Dedifferentiated amniotic fluid mesenchymal stem cell (primary cell): ENCODE data around the gene GRB10.

ENCODE experiments used
- DNase-seq: peaks from one replicate; pipeline ENCODE4 v3.0.0-alpha.2; 2016; ENCODE audit errors: extremely low spot score

GRB10 gene

GRCh38 chr7:50655490-50655889 is 127.2 kb downstream of the GRB10 start:
- DNase-seq, result no peak

DNA sequence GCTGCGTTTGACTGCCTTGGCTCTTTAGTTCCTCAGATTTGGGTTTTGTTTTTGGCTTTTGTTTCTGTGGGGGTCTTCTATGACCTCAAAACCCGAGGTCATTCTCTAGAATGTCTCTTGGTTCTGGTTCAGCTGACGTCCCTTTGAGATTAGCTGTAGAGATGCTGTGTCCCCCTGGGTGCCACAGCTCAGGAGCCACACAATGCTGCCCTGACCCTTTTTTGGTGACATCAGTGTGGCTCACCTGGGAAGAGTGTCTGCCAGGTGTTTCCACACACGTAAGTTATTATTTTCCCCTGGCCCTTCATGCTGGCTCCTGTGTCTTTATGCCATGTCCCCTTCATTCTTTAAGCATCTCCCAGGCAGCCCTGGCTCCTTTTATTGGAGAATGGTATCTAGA is 127.7 kb downstream of the GRB10 start:
- no peak for DNase-seq

GRCh38 chr7:50653981-50654425 is 128.7 kb downstream of the GRB10 start:
- DNase-seq, result no peak

DNA sequence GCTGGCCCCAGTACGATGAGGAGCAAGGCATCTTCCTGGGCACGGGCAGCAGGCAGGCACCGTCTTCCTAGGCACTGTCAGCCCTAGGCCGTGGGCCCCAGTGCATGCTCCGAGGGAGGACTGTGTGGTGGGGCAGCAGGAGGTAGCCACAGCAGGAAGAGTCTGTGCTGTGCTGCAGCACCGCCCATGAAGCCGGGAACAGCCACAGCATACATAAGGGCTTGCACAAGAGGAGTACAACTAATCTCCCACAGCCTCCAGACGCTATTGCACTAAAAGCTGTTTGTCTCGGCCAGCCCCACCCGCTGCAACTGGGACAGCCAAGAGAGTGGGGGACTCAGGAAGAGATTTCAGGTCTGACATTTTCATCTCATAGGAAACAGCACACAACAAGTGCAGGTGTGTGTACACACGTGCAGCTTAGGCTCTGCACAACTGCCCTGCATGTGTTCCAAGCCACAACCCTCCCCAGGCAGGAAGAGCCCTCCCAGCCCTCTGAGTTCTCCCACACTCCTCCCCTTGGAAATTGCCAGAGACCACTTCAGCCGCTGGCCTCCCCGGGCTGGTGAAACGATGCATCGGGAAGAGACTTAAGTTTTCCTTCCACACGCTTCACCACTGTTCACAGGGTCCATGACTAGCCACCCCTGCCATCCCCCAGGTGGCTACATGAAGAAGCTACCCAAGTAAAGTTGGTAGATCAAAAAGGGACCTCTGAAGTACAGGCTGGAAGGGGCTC is 129.4 kb downstream of the GRB10 start:
- no peak for DNase-seq

DNA sequence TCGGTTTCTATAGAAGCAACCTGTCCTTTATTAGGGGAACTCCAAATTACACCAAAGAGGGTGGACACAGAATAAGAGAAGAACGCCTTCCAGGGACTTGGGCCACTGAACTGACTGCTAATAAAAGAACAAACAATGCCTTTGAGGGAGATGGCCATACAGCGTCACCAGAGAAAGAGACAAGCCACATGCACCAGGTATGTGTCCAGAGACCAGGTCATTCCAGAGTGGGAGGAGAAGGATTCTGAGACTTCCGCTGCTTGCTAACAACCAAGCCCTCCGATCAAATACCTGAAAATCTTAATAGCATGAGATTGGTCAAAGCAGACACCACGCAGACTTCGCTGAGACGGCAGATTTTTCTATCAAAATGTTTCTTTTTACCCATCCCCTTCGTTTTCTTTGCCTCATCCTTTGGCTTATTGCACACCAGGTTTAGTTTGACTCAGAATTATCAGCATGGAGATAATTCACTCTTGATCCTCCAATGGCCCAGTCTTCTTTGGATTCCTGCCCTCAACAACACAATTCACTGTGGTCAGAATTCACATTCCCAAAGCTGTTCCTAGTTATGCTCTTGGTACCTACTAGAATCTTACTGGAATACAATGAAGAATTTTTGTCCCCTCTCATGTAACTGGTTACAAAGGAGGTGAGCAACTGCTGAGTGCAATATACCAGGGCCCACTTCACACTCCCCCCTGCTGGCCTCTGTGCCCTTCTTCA is 130.1 kb downstream of the GRB10 start:
- DNase-seq, result no peak

GRCh38 chr7:50651271-50651989 is 131.3 kb downstream of the GRB10 start:
- DNase-seq, result no peak

GRCh38 chr7:50650057-50650664 is 132.5 kb downstream of the GRB10 start:
- DNase-seq, result no peak

GRCh38 chr7:50649259-50649885 is 133.3 kb downstream of the GRB10 start:
- no peak for DNase-seq

GRCh38 chr7:50648570-50649169 is 134.0 kb downstream of the GRB10 start:
- DNase-seq, result no peak

- no peak for DNase-seq
Observed at GRCh38 chr7:50648076-50648475, 134.6 kb downstream of the GRB10 start.

DNA sequence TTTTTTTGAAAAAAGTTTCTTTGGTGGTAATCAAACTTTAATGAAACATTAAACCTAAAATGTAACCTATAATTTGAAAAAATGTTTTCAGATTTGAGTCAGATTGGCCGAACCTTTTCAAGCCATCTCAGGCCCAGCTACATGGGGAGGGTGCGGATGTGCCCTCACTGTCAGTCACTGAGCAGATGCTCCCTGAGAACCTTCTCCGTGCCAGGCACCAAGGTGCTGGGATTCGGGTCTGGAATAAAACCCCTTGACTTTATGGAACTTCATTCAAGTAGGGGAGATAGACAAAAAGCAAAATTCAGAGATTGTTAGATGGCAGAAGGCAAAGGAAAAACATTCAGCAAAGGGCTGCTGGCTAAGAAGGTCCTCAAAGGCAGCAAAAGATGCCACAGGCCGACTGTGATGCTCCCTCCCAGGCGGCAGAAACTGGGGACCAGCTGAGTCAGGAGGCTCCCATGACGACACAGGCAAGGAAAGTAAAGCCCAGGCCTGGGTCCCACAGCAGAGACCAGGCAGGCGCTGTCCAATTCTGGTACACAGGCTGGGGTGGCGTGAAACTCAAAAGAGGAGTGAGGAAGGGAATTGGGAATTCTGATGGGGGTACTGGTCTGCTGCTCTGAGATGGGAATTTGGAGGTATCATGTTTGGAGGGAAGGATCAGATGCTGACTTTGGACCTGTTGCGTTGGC is 135.3 kb downstream of the GRB10 start:
- no peak for DNase-seq

GRCh38 chr7:50646069-50646468 is 136.6 kb downstream of the GRB10 start:
- DNase-seq, result no peak

GRCh38 chr7:50645186-50645585 is 137.5 kb downstream of the GRB10 start:
- no peak for DNase-seq

- no peak for DNase-seq
Observed at GRCh38 chr7:50644586-50644985, 138.1 kb downstream of the GRB10 start.

- DNase-seq, result no peak
Observed at GRCh38 chr7:50644114-50644513, 138.6 kb downstream of the GRB10 start.

DNA sequence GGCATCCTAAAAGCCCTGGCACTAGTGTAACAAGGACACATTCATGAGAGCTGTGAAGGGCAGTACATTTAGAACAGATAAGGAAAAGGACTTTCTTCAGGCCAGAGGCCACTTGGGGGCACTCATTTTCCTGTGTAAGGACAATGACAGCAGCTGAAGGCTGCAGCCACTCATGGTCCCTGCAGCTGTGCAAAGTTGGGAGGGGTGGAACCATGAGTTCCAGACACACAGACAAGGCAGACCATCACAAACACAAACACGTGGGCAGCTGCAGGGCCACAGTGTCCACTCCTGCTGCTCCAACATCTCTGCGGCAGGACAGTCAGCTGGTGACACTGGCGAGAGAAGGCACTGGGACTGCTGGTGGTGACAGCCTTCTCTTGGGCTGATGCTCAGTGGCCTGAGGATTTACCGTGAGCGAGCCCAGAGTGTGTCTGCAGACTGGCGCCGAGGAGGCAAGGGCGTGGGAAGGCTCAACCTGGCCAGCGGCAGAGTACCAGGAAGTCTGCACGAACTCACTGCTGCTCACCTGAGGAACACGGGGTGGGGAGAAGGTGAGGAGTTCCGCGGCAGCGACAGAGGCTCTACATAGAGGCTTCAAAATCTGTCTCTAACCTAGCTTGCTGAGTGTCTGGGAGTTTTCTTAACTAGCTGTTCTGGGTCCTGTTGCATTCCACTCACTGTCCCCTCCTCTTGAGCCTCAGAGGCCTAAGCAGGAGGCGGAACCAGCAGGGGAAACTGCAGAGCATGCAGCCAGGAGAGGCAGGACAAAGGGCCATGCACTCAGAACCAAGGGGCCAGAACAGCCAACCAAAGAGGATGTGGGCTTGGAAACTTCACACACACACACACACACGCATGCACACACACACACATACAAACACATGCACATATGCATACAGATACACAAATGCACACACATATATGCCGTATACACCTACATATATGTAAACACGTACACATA is 141.0 kb downstream of the GRB10 start:
- no peak for DNase-seq

- DNase-seq, result no peak
Observed at GRCh38 chr7:50640779-50641178, 141.9 kb downstream of the GRB10 start.

DNA sequence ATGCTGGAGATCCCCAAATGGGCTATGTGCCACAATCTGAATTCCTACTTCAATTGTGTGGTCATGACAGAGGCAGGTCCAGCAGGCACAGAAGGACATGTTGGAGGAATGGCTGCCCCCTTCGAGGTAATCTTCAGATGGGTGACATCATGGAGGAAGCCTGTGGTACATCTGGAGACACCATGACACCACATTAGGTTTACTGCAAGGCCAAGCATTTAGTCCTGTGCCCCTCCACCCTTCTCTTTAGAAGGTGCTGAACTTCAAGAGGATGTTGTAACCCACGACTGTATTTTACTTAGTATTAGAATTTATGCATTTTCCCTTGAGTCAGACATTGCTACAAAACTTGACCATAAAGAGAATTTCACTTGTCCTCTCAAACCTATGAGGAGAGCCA is 142.4 kb downstream of the GRB10 start:
- DNase-seq, result no peak
